Upper lobe of left lung (tissue), 6 donors: ENCODE results near the gene C3orf18. TPM values are rescaled to one million over a fixed set of nuclear protein-coding genes. Genes with fewer than 3 reads are reported as not detected.

ENCODE experiments used
- ATAC-seq, 2 donors: fragments of 200-7000 bp; cut with Tn5 transposase; one replicate each; pipeline ENCODE4 v1.9.1; 2022; ENCODE audit warnings: mild to moderate bottlenecking in 2 of 2, moderate library complexity in 2 of 2; ENCODE audit not compliant: low FRiP score in 2 of 2
- DNase-seq, 2 donors: peaks; one replicate each; pipeline ENCODE4 v3.0.0-alpha.2; 2019 to 2020
- H3K27ac ChIP-seq, 4 donors: fragments of 200-600 bp; sonication (generic); one replicate each; pipeline ENCODE4 v1.5.1; 2016 to 2019
- H3K27me3 ChIP-seq, 4 donors: fragments of 200-600 bp; sonication (generic); one replicate each; pipeline ENCODE4 v1.5.1; 2017 to 2019
- H3K36me3 ChIP-seq, 4 donors: fragments of 200-600 bp; sonication (generic); one replicate each; pipeline ENCODE4 v1.5.1; 2016 to 2019
- H3K4me1 ChIP-seq, 4 donors: fragments of 200-600 bp; sonication (generic); one replicate each; pipeline ENCODE4 v1.5.1; 2018 to 2019
- H3K4me3 ChIP-seq, 4 donors: fragments of 200-600 bp; sonication (generic); one replicate each; pipeline ENCODE4 v1.5.1; 2017 to 2019; ENCODE audit warnings: mild to moderate bottlenecking in 2 of 4, moderate library complexity in 1 of 4
- H3K9me3 ChIP-seq, 4 donors: fragments of 200-600 bp; sonication (generic); one replicate each; pipeline ENCODE4 v1.5.1; 2018 to 2019
- EP300 ChIP-seq, 4 donors: sonication (generic); formaldehyde crosslinking; IDR thresholded peaks; one replicate each; pipeline ENCODE4 v1.5.1; 2017; ENCODE audit warnings: antibody characterized with exemption in 4 of 4, control low read depth in 2 of 4
- POLR2A ChIP-seq, 4 donors: fragments of 450-650 bp; IDR thresholded peaks; one replicate each; pipeline ENCODE4 v1.5.1; 2016 to 2017; ENCODE audit warnings: antibody characterized with exemption in 4 of 4, mild to moderate bottlenecking in 2 of 4
- POLR2AphosphoS5 ChIP-seq, 2 donors: sonication (generic); formaldehyde crosslinking; IDR thresholded peaks; one replicate each; pipeline ENCODE4 v1.5.1; 2017; ENCODE audit warnings: antibody characterized with exemption in 2 of 2
- WGBS, 2 donors: methylation state at CpG; one replicate each; pipeline ENCODE4 v1.1.5; 2017 to 2018; 5-methylcytosine and 5-hydroxymethylcytosine counted together
- total RNA-seq, 6 donors: library from RNA; depleted of rRNA in 4 of 6; stranded (reverse); fragments of >200 nt in 4 of 6; gene quantifications; one replicate each; pipeline versions ENCODE4 v1.1.0 to v1.2.1, GENCODE V29; 2016 to 2021
- TF ChIP-seq, protein P1 (sequence below), 6 experiments: fragments of 450-650 bp in 4 of 6; fragments of 200-600 bp in 2 of 6; sonication (generic) in 2 of 6; IDR thresholded peaks; one replicate each; pipeline ENCODE4 v1.5.1; 2016 to 2019; ENCODE audit warnings: antibody characterized with exemption in 6 of 6
- donor health status: DM: no; HTN: no; CAD: no; lungs with moderate emphysema.
- donor health status: DM: no; HTN: yes; CAD: no; lungs with severe emphysema.

The C3orf18 gene
- total RNA-seq, 6 donors from 2014 or later: 4.7 to 7.5 (median 5.7) TPM

DNA sequence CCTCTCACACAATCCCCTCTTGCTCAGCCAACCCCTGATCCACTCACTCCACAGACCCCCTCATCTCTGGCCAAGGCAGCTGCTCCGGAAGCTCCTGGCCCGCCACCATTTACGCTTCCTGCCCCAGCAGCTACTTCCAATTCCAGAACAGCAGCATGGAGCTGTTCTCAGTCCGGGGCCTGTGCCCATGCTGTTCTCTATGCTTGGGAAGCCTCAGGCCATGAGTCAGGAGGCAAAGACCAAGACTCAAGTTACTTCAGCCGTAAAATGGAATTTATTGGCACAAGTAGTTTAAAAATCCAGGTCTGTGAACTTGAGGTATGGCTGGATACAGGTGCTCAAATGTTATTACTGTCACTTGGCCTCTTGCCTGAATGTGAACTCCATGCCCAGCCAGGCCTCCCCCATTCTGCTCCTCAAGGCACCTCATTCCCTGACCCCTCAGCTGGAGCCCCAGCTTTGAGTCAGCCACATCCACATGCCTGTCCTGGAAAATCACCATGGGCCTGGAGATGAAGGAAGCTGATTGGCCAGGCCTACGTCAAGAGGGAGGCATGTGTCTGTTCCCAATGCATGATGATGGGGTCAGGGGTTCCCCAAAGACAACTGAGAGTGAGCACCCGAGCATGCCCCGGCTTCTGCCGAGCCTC lies 32.7 kb downstream of the C3orf18 start:
- DNase-seq (no peak), ATAC-seq (no peak)
- Histone ChIP-seq H3K4me3 (no peak overlapping the region), H3K27me3 (no peaks in the 10 kb centered on the region), H3K4me1 (peaks cover under 1 to 4% (median 3%) of the 10 kb centered on the region in 4 donors), H3K27ac (no peak overlapping the region), H3K36me3 (no peaks in the 10 kb centered on the region), H3K9me3 (no peaks in the 10 kb centered on the region)
- TF ChIP-seq EP300 (IDR thresholded peaks at IDR 0.05) (no peak), POLR2A (IDR thresholded peaks at IDR 0.05) (no peak), POLR2AphosphoS5 (IDR thresholded peaks at IDR 0.05) (no peak)
- TF ChIP-seq, protein P1, sequence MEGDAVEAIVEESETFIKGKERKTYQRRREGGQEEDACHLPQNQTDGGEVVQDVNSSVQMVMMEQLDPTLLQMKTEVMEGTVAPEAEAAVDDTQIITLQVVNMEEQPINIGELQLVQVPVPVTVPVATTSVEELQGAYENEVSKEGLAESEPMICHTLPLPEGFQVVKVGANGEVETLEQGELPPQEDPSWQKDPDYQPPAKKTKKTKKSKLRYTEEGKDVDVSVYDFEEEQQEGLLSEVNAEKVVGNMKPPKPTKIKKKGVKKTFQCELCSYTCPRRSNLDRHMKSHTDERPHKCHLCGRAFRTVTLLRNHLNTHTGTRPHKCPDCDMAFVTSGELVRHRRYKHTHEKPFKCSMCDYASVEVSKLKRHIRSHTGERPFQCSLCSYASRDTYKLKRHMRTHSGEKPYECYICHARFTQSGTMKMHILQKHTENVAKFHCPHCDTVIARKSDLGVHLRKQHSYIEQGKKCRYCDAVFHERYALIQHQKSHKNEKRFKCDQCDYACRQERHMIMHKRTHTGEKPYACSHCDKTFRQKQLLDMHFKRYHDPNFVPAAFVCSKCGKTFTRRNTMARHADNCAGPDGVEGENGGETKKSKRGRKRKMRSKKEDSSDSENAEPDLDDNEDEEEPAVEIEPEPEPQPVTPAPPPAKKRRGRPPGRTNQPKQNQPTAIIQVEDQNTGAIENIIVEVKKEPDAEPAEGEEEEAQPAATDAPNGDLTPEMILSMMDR (IDR thresholded peaks at IDR 0.05): no peak
- 71 to 86% methylated on average over 7 to 9 of the region's 9 CpGs for WGBS, 2 donors

DNA sequence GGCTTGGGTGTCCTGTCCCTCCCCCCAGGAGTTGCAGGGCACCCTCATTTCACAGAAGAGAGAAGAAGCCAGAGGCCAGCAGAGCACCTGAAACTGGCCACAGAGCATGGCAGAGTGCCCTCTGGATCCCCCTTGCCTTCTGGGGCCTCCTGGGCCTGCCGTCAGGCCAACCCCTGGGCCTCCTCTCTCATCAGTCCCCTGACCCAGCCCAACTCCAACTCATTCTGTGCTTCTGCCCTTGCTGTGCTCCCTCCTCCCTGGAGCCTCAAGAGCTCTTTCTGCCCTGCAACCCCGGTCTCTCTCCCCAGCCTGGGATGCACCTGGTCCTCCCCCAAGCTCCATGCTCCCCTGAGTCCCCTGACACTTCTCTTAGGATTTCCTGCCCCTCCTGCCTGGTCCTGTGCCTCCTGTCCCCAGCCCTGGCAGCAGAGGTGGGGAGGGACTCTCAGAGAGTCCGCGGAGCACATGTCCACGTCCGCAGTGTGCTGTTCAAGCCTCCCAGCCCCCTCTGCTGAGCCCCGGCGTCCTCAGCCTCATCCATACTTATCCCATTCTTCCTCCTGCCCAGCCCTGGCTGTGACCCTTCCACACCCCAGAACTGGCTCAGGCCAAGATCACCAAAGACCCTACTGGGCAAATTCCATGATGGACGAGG lies 33.6 kb downstream of the C3orf18 start:
- Histone ChIP-seq H3K9me3 (no peaks in the 10 kb centered on the region), H3K36me3 (no peaks in the 10 kb centered on the region), H3K27ac (no peak overlapping the region), H3K4me3 (no peak overlapping the region), H3K4me1 (peaks cover 3 to 4% (median 3%) of the 10 kb centered on the region in 4 donors), H3K27me3 (no peaks in the 10 kb centered on the region)
- 75 to 85% methylated on average over 9 of the region's 9 CpGs for WGBS, 2 donors
- ATAC-seq (no peak), DNase-seq (no peak)
- TF ChIP-seq POLR2AphosphoS5 (IDR thresholded peaks at IDR 0.05): no peak
- TF ChIP-seq EP300 (IDR thresholded peaks at IDR 0.05): no peak
- no peak for TF ChIP-seq POLR2A (IDR thresholded peaks at IDR 0.05)
- TF ChIP-seq, protein P1 (IDR thresholded peaks at IDR 0.05): no peak

DNA sequence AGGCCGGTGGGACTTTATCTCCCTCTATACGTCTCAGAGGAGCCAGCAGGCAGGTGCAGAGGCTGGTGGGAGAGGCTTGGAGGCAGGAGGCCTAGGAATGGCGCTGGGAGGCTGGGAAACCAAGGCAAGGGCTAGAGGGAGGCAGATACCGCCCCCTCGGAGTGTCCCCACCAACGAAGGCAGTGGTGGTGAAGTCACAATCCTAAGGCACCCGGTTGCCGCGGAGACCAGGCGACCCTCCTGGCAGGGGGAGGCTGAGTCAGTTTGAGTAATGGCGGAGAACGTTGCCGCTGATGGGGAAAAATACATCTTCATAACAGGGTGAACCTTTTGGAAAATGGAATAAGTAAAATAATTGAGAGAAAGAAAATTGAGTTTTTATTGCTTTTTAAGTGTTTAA lies 34.2 kb downstream of the C3orf18 start:
- TF ChIP-seq, protein P1 (IDR thresholded peaks at IDR 0.05): no peak
- TF ChIP-seq POLR2A (IDR thresholded peaks at IDR 0.05): no peak
- TF ChIP-seq EP300 (IDR thresholded peaks at IDR 0.05): no peak
- no peak for TF ChIP-seq POLR2AphosphoS5 (IDR thresholded peaks at IDR 0.05)
- no peak for ATAC-seq
- no peaks in the 10 kb centered on the region for H3K36me3 ChIP-seq
- H3K27ac ChIP-seq: no peak overlapping the region
- WGBS, 2 donors: 81 to 82% methylated on average over 13 of the region's 13 CpGs
- H3K4me1 ChIP-seq: peaks cover 3 to 4% (median 3%) of the 10 kb centered on the region in 4 donors
- H3K9me3 ChIP-seq: no peaks in the 10 kb centered on the region
- no peak overlapping the region for H3K4me3 ChIP-seq
- no peaks in the 10 kb centered on the region for H3K27me3 ChIP-seq
- no peak for DNase-seq

DNA sequence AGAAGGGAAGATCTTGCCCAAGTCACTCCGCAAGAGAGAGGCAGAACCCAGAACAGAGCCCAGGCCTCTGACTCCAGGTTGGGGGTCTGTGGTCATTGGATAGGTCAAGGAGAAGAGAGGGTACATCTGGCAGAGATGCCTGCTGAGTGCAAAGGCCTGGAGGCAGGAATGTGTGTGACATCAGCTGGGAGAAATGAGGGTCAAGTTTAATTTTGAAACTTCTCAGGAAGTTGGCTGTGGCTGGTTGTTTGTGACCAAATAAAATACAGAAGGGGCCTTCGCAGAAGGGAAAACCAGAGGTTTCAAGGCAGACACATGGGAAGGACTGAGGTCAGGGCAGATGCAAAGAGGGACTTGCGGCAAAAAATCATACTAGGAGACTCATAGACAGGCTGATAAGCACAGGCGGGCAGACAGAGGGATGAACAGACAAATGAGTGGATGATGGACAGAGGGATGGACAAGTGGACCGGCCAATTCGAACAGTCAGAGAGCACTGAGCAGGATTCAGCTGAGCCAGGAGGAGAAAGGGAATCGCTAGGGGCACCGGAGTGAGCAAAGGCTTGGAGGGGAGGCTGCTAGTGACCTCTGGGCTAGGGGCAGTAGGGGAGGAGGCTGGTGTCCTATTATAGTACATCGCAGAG lies 35.4 kb downstream of the C3orf18 start:
- Histone ChIP-seq H3K27ac (no peak overlapping the region), H3K27me3 (no peaks in the 10 kb centered on the region), H3K4me1 (peaks cover 3 to 4% (median 3%) of the 10 kb centered on the region in 4 donors), H3K9me3 (no peaks in the 10 kb centered on the region), H3K36me3 (no peaks in the 10 kb centered on the region), H3K4me3 (no peak overlapping the region)
- TF ChIP-seq POLR2AphosphoS5 (IDR thresholded peaks at IDR 0.05) (no peak), POLR2A (IDR thresholded peaks at IDR 0.05) (no peak), EP300 (IDR thresholded peaks at IDR 0.05) (no peak)
- TF ChIP-seq, protein P1 (IDR thresholded peaks at IDR 0.05): no peak
- WGBS, 2 donors: 84 to 89% methylated on average over 9 of the region's 9 CpGs
- ATAC-seq (no peak), DNase-seq (no peak)
